Activated T-cell treated with anti-CD3 and anti-CD28 coated beads for 4 hours (primary cell): ENCODE data around the gene NLGN4X.

ENCODE experiments used
- DNase-seq: peaks from one replicate; pipeline ENCODE4 v3.0.0-alpha.2; 2020

The NLGN4X gene

DNA sequence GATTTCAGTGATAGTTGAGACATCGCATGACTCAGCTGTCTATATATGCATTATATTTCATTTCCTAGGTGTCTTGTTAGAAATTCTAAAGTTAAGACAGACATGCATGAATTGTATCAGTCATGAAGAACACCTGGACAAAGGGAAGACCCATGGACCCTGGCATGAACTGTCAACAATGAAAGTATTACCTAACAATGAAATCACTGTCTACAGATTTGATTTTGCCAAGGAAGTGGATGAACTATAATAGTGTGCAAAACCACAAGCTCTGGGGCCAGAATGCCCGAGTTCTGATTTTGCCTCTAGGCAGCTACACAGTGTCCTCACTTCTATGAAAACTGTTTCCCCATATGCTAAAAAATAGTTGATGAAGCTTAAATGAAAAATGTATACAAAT, 386.1 kb downstream of the NLGN4X start:
- DNase-seq: no peak
